NCI-H146 (cell line): ENCODE data around the gene LBR.
"Not testable (repeated sequence)": the region's sequence is repeated elsewhere in the genome, so short reads cannot be mapped to it uniquely, and the experiment has no call there.

Source experiments
- DNase-seq: peaks from one replicate; lab custom pipeline; 2025; lab: John Stamatoyannopoulos, UW

LBR gene

DNA sequence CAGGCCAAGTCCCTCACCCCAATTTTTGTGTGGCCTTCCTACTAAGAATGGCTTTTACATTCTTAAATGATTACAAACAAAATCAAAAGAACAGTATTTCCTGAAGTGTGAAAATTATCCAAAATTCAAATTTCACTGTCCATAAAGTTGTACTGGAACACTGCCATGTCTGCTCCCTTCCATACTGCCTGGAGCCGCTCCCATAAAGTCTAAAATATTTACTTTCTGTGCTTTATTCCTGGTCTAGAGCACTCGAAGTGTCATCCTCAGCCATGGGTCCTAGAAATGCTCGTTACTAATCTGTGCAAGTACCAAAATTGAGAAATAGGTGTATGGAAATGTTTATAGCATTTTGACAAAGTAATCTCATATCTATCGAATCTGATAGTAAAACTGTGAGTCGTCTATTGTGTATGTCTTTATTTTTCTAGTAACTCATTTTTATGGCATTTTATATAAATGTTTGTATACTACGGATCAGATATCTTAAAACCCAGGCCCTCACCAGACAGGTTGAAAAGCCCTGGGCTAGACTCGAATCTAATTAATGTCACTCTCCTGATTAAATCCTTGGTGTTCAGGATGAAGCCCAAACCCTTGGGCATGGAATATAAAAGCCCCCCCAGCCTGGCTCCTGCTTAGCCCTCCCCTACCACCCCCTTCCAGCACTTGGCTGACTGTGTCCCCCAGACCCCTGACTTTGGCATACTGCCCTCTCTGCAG lies 4.9 kb downstream of the LBR start:
- DNase-seq, result no peak

DNA sequence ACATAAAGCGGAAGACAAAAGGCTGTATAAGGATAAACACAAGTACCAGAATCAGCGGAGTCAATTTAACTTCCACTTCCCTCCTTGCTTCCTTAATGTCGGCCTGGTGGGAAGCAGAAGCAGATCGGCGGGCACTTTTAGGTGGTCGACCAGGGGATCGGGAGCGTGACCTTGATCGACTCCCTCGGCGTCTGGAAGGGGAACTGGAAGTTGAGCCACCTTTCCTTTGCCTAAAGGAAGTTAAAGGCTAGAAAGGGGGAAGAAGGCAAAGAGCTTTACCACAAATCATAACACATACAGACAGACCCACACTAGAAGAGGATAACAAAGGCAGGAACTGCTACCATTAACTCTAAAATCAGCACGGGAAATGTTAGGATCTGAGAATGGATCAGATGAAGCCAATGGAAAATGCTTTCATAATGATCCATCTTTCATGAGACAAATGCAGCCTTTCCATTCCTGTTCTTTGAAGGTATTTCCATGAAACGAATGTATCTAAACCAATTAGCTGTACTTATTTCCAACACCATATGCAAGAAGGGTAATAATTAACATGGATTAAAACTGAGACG lies 5.7 kb downstream of the LBR start:
- no peak for DNase-seq

DNA sequence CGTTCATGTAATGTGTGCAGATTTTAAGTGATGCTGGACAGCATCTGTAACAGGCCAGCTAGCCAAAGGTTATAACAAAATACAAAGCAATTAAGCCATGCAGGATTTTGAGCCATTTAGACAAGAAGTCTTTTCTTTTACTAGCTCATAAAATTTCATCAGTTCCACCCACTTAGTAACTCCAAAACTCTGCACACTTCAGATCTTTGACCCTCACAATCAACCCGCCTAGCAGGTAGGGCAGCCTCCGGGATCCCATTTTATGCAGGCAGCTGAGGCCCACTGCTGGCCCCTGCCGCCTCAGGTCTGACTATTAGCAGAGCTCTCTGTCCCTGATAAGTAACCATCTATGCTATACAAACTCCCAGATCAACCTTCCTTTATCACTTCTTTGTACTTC lies 9.2 kb downstream of the LBR start:
- no peak for DNase-seq

GRCh38 chr1:225418059-225418458 lies 9.8 kb downstream of the LBR start:
- DNase-seq, result no peak

DNA sequence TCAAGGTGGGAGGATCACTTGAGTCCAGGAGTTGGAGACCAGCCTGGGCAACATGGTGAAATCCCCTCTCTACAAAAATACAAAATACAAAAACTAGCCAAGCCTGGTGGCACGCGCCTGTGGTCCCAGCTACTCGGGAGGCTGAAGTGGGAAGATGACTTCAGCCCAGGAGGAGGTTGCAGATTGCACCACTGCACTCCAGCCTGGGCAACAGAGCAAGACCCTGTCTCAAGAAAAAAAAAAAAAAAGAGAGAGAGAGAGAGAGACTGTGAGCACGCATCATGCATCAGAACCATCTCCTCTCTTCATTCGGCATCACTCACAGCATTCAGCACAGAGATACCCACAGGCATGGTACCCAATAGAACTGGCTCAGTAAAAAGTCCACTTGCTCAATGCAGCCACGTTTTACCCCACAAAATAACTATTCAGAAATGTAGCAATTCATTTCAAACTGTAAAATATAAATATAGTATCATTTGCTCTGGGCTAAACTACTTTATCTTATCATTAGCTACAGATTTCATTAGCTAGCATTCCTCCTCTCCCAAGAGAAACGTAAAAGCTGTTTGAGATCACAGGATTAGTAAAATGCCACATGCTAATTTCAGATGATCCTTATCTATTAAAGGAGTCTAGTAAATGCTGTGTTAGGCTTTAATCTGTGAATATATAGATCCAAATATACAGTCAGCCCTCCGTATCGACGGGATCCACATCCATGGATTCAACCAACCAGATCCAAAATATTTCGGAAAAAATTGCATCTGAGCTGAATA lies 11.7 kb downstream of the LBR start:
- DNase-seq, result no peak

DNA sequence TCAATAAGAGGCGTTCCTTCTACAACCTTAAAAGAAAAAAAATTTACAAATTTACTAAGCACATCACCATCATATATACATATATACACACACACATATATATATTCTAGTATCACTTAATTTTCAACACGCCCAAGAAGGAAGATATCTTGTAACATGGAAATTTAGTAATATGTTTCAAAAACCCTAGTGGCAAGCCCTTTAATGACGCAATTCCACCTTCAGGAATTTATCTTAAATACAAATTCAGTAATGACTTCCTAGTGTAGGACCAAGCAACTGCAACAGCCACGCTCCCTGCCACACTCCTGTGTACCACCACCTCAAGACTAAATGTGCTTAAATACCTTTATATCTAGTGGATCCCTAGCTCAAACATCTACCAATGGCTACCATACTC lies 12.5 kb downstream of the LBR start:
- DNase-seq, result no peak

DNA sequence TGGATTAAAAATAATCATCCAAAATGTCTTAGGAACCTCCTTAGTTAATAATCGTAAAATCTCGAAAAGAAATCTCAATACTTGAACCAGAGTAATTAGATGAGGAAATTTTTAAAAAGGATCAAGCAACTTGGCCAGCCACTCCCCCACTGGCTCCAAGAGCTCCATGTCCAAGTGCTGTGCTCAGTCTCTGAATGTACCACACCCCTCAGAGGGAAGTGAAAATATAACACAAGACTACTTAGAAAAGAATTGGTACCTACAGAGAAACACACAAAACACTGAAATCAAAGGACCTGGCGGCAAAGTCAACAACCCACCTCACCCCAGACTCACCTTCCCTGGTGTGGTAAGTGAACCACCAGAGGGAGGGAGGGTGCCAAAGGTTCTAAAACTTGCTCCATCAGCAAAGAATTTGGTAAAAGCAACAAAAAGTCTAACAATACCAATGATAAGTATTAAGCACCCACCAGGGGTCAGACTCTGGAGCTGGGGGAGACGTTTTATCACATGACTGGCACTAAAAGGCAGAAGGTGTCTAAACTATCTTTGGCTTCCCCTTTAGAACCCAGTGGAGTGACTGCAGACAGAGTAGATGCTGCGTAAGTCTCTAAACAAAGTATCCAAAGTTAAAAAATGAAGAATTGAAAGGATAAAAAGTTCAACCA lies 14.0 kb downstream of the LBR start:
- no peak for DNase-seq

DNA sequence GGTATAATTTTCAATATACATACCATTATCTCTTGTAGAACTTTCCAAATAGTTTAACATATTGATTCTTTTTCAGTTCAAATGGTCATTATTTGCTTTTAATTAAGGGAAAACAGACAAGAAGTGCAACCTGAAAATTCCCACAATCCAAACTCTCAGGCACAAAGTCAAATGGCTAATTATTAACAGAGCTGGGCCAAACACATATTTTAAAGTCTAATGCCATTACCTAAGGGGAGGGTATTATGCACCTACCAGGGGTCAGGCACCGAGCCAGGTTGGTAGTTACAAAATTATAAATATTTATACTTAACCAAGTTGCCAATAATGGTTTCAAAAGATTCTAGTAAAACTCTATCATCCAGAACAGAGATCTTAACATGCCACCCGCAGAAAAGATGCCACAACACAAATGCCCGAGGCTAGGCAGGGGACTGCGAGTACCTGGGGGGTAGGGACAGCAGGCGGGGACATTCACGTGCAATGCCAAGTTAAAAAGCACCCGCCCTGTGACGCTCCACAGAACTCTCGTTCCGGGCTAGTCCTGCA lies 15.0 kb downstream of the LBR start:
- no peak for DNase-seq

DNA sequence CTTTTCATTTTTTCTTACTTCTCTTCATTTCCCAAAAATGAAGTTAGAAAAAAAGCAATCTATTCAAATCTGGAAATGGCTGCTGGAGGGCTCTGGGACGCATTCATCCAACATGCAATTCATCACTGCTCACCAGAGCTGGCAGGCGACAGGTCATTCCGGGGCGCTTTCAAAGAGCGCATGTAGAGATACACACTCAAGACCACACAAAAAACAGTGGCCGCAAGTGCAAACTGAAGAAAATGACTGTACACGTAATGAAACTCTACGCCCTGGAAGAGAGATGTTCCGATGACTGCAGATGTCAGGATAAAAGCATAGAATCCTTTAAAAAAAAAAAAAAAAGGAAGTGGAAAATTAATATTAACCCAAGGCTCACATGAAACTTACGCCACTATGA lies 15.5 kb downstream of the LBR start:
- no peak for DNase-seq

DNA sequence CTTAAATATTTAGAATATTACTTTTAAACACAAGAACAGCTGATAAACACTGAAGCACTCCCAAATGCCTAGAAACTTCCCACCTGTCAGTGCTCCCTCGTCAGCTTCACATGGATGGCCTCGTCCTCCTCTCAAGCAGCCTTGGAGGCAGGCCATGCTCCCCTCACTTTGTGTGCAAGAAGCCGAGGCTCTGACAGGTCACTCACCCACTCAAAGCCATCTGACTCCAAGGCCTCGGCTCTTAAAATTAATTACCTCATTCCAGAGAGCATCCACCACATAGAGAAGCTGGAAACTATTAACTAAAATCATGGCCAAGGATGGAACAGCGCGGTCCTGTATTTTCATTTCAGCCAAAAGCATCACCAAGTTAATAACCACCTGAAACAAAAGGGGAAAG lies 17.8 kb downstream of the LBR start:
- no peak for DNase-seq

DNA sequence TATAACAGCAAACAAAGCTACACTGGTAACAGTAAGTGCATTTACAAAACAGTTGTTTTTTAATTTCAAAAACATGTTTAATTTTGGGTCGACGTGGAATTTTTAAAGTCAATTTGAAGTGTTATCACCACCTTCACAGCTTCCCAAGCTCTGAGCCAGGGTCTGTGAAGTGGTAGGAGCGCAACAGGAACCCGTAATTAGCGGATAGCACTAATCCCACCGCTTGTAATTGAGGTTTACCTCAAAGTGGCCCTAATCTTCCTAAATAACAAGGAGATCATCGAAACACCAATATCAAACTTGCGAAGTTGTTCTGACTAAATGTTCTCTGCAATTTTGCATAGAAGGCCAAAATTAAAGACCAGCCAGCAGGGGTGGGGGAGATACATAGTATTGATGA lies 18.8 kb downstream of the LBR start:
- DNase-seq, result no peak

DNA sequence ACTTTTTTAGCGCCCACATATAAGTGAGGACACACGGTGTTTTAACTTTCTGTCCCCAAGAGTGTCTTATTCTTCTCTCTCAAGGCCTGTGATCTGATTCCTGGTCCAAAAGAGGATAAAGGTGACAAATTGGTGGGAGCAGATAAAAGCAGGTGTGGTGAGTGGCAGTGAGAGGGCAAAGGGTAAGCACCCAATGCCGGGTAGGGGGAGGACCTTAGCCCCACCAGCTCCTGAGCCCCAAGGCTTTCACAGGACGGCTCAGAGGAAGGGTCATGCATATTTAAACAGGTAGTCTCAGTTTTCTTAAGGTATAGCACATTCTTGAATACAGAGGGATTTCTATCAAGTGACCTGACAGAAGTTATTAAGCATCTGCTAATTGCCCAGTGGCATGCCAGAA lies 19.6 kb downstream of the LBR start:
- no peak for DNase-seq

DNA sequence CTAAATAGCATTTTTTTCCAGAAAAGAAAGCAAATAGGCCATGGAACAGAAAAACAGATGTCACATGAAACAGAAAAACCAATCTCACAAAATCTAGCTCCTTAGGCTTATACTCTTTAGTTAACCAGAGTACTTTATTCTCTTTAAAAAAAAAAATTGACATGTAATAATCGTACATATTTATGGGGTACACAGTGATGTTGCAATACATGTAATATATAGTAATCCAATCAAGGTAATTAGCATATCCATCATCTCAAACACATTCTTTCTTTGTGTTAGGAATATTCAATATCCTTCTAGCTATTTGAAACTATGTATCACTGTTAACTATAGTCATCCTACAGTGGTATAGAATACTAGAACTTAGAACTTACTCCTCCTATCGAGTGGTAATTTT lies 20.1 kb downstream of the LBR start:
- DNase-seq, result no peak

- DNase-seq, result no peak
Measured at GRCh38 chr1:225406976-225407725, 20.7 kb downstream of the LBR start.

GRCh38 chr1:225400968-225401367 lies 26.9 kb downstream of the LBR start:
- no peak for DNase-seq

- no peak for DNase-seq
Measured at GRCh38 chr1:225396357-225396756, 31.5 kb downstream of the LBR start.

DNA sequence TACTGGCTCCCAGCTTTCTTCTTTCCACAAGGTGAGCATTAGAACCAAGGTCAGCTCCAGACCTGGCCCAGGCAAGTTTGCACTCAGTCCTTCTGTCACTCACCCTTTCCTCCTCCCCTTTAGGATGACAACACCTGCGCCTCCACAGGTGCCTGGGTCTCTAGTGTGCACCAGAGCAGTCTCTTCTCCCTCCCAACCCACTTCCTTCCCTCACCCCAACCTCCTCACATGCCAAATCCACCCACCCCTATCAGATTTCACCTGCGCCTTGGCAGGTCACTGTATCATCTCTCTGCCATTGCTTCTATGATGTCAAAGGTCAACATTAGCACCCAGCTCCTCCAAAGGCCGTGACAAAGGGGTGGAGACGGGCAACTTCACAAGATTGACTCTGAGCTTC lies 38.0 kb downstream of the LBR start:
- DNase-seq, result no peak

DNA sequence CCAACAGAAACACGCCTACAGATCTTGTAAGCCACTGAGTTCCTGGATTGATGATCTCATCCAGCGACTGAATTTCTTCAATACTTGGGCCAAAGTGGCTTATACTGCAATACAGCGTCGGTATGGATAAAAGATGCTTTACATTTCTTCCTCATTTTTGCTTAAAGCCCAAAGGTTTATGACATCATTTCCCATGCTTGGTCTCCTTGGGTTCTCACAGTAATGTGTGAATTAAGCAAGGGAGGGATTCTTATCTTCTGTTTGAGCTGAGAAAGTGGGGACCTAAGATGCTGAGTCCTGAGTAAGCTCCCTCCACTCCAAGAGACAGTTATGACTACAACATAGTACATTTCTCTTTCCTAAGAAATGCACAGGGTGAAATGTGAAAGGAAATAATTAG lies 39.5 kb downstream of the LBR start:
- DNase-seq, result no peak

DNA sequence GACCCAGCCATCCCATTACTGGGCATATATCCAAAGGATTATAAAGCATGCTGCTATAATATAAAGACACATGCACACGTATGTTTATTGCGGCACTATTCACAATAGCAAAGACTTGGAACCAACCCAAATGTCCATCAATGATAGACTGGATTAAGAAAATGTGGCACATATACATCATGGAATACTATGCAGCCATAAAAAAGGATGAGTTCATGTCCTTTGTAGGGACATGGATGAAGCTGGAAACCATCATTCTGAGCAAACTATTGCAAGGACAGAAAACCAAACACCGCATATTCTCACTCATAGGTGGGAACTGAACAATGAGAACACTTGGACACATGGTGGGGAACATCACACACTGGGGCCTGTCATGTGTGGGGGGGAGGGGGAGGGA lies 41.0 kb downstream of the LBR start:
- DNase-seq, result not testable (repeated sequence)

DNA sequence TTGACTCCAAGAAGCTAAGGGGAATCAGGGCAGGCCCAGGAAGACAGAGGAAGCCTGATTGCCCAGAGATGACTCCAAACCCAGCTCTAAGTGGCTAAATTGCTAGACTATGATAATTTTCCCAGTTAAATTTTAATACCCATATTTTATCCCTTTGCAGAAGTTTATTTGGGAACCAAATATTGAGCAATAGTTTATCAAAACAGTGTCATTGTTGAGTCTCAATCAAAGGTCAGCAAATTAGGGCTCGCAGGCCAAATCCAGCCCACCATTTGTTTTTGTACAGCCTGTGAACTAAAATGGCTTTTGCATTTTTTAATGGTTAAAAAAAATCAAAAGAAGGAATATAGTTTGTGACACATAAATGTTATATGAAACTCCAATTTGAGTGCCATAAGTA lies 47.1 kb downstream of the LBR start:
- no peak for DNase-seq

DNA sequence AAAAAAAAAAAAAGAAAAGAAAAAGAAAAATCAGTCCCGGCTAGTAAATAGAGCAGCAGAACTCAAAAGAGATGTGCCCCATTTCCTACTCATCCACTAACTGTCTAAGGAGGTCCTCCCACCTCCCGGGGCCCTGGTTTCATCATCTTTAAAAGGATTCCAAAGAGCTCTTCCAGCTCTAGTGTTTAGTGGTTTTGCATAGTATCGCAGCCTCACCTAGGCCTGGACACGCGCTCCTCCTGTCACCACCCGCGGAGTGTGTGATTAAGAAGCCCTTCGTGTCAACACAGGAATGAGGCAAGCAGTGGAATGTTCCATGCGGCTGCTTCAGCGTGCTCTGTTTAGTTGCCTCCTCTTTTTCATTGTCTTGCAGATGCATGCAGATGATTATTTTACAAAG lies 49.0 kb downstream of the LBR start:
- DNase-seq, result peak; percentile 26

DNA sequence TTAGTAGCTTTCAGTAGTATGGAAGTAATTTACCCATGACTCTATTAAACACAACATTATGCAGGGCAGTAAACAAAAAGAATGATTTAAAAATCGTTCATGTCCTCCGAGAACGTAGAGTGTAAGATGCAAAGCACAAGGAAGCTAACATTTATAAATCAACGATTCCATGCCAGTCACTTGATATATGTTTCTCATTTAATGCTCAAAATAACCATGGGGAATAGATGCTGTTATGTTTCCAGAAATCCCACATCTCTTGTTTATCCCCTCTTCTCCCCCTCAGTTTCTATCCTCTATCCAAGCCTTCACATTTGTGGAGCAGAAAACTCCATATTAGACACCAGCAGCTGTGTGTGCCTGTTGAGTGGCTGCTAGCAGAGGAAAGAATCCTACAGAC lies 52.8 kb downstream of the LBR start:
- no peak for DNase-seq
